K562 (cell line): Measurements from ENCODE around the gene SLC25A11. TPM values are rescaled to one million over a fixed set of nuclear protein-coding genes. Genes with fewer than 3 reads are reported as not detected.
A peak's percentile ranks its signal among the peaks of the same experiment; 100 is the strongest.

Experiments used
- AFF4 ChIP-seq: sonication (generic); formaldehyde crosslinking; IDR thresholded peaks from 2 replicates; pipeline ENCODE4 v1.8.0; 2023; ENCODE audit warnings: mild to moderate bottlenecking, missing genetic modification reagents
- ARID4B ChIP-seq: sonication (generic); formaldehyde crosslinking; IDR thresholded peaks from 2 replicates; pipeline ENCODE4 v1.8.0; 2022; ENCODE audit warnings: mild to moderate bottlenecking, missing genetic modification reagents
- BRD4 ChIP-seq: fragments of 200-600 bp; sonication (generic); IDR thresholded peaks from 2 replicates; pipeline ENCODE4 v1.6.1; 2017; ENCODE audit warnings: inconsistent platforms
- CHD4 ChIP-seq: fragments of 200-600 bp; sonication (generic); IDR thresholded peaks from 3 replicates; pipeline ENCODE4 v1.6.1; 2012; ENCODE audit warnings: low read depth, mild to moderate bottlenecking, mixed read lengths, low read length, inconsistent platforms; ENCODE audit not compliant: insufficient read depth, insufficient replicate concordance, poor library complexity, severe bottlenecking
- CREM ChIP-seq: IDR thresholded peaks from 2 replicates; pipeline ENCODE4 v1.6.1; 2014; ENCODE audit warnings: antibody characterized with exemption, low read depth
- E2F1 ChIP-seq: sonication (generic); formaldehyde crosslinking; IDR thresholded peaks from 2 replicates; pipeline ENCODE4 v1.8.1; 2023; ENCODE audit warnings: mild to moderate bottlenecking, missing genetic modification reagents, moderate library complexity
- ESRRA ChIP-seq: fragments of 450-650 bp; IDR thresholded peaks from 2 replicates; pipeline ENCODE4 v1.6.1; 2014; ENCODE audit warnings: low read depth, mild to moderate bottlenecking, moderate library complexity, borderline replicate concordance
- FOXM1 ChIP-seq, 2 experiments: fragments of 450-650 bp in 1 of 2; sonication (generic) in 1 of 2; formaldehyde crosslinking in 1 of 2; IDR thresholded peaks; 2 replicates each; pipeline versions ENCODE4 v1.6.1 to v1.9.0; 2017 to 2022; ENCODE audit warnings: low read depth in 2 of 2, mild to moderate bottlenecking in 2 of 2, missing genetic modification reagents in 1 of 2, moderate library complexity in 1 of 2
- POLR2AphosphoS5 ChIP-seq: IDR thresholded peaks from 2 replicates; pipeline ENCODE4 v1.6.1; 2011; ENCODE audit warnings: mild to moderate bottlenecking, low read depth, low read length, moderate library complexity; ENCODE audit not compliant: control insufficient read depth, insufficient read depth
- RNF2 ChIP-seq: sonication (generic); IDR thresholded peaks from 2 replicates; pipeline ENCODE4 v1.6.1; 2016
- SLC30A9 ChIP-seq: fragments of 250-450 bp; sonication (Bioruptor Pico); IDR thresholded peaks from 2 replicates; pipeline ENCODE4 v1.8.0; 2022; ENCODE audit warnings: mild to moderate bottlenecking, moderate library complexity
- SMARCE1 ChIP-seq: fragments of 450-650 bp; IDR thresholded peaks from 2 replicates; pipeline ENCODE4 v1.7.1; 2016; ENCODE audit warnings: mild to moderate bottlenecking
- ZNF589 ChIP-seq: fragments of 200-800 bp; sonication (Bioruptor generic); IDR thresholded peaks from 2 replicates; pipeline ENCODE4 v1.6.1; 2016; ENCODE audit warnings: low read depth, missing genetic modification characterization, missing compliant biosample characterization
- polyA plus RNA-seq, 8 experiments: library from polyadenylated mRNA; depleted of rRNA in 4 of 8; stranded (reverse) in 5 of 8; unstranded in 3 of 8; fragments of >200 nt; fragmentation: Nextera tagmentation in 2 of 8; fragmentation: Illumina TruSeq in 1 of 8; extraction: Ambion mirVana in 2 of 8; extraction: Trizol in 1 of 8; gene quantifications; 2 replicates each; pipeline versions ENCODE4 v1.2.1 to v1.2.3, GENCODE V29; 2011 to 2014; ENCODE audit warnings: inconsistent platforms in 1 of 8, missing spikeins in 1 of 8
- total RNA-seq, 7 experiments: library from RNA; depleted of rRNA in 6 of 7; stranded (reverse); fragments of >200 nt in 6 of 7; fragmentation: Illumina TruSeq in 2 of 7; extraction: Trizol in 2 of 7; gene quantifications; 2 replicates each; pipeline versions ENCODE4 v1.2.1 to v1.2.3, GENCODE V29; 2011 to 2021; ENCODE audit warnings: low replicate concordance in 1 of 7
- TF ChIP-seq, protein P1 (sequence below): fragments of 200-400 bp; formaldehyde crosslinking; IDR thresholded peaks from 2 replicates; pipeline ENCODE4 v1.6.1; 2017; ENCODE audit warnings: mild to moderate bottlenecking, low read depth, low read length, moderate library complexity

Gene SLC25A11
- total and polyA plus RNA-seq, 9 of the 15 experiments (the other 6 are each of a cell fraction or from before 2014, with no cell fraction given) = 3.1 to 56.7 (median 32.9) TPM

GRCh38 chr17:4966844-4967538 is 27.1 kb upstream of the SLC25A11 start (continued):
- TF ChIP-seq AFF4 (CRISPR knock-in tag) (no peak; the same call in 1 of the 2 replicates), FOXM1 (IDR thresholded peaks at IDR 0.05; ENCODE audit: low read depth) (no peak), FOXM1 (CRISPR knock-in tag; IDR thresholded peaks at IDR 0.05; ENCODE audit: low read depth) (no peak), ZNF589 (CRISPR knock-in tag) (0 out of 2 replicates have a peak, but pooled peaks have one; percentile 18), POLR2AphosphoS5 (no peak), SLC30A9 (no peak), E2F1 (CRISPR knock-in tag) (0 out of 2 replicates have a peak, but pooled peaks have one; percentile 31), ARID4B (no peak), ESRRA (no peak), BRD4 (no peak), RNF2 (peak; percentile 33; the same call in 1 of the 2 replicates), SMARCE1 (no peak), CHD4 (no peak), CREM (peak; percentile 65)
- TF ChIP-seq, protein P1, sequence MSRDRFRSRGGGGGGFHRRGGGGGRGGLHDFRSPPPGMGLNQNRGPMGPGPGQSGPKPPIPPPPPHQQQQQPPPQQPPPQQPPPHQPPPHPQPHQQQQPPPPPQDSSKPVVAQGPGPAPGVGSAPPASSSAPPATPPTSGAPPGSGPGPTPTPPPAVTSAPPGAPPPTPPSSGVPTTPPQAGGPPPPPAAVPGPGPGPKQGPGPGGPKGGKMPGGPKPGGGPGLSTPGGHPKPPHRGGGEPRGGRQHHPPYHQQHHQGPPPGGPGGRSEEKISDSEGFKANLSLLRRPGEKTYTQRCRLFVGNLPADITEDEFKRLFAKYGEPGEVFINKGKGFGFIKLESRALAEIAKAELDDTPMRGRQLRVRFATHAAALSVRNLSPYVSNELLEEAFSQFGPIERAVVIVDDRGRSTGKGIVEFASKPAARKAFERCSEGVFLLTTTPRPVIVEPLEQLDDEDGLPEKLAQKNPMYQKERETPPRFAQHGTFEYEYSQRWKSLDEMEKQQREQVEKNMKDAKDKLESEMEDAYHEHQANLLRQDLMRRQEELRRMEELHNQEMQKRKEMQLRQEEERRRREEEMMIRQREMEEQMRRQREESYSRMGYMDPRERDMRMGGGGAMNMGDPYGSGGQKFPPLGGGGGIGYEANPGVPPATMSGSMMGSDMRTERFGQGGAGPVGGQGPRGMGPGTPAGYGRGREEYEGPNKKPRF = no peak
